ENCODE results near the gene SNX8.
A peak's percentile ranks its signal among the peaks of the same experiment; 100 is the strongest.

The SNX8 gene

GRCh38 chr7:2279896-2280295 lies 34.3 kb downstream of the SNX8 start:
- Histone ChIP-seq H3K4me3 (ENCODE audit: insufficient read length, low read depth) (no peak overlapping the region), H3K36me3 (ENCODE audit: insufficient read depth, insufficient read length, low read length) (peaks cover 20% of the 10 kb centered on the region), H3K9me3 (ENCODE audit: insufficient read depth, low read length) (no peaks in the 10 kb centered on the region), H3K9ac (ENCODE audit: insufficient read length, low read depth) (no peak overlapping the region), H3K4me1 (ENCODE audit: insufficient read depth, insufficient read length) (peaks cover 15% of the 10 kb centered on the region), H3K27me3 (ENCODE audit: insufficient read depth, insufficient read length) (no peaks in the 10 kb centered on the region)
- no peak for DNase-seq (ENCODE audit: low read depth, low spot score)
- TF ChIP-seq SUZ12 (IDR thresholded peaks at IDR 0.05; ENCODE audit: extremely low read depth, insufficient read depth, insufficient read length) (no peak), YY1 (IDR thresholded peaks at IDR 0.05; ENCODE audit: insufficient read depth, insufficient read length) (no peak)

- peaks cover 32% of the 10 kb centered on the region for H3K36me3 ChIP-seq (ENCODE audit: insufficient read depth, insufficient read length, low read length)
- no peak overlapping the region for H3K4me3 ChIP-seq (ENCODE audit: insufficient read length, low read depth)
- DNase-seq (ENCODE audit: low read depth, low spot score), result no peak
- H3K4me1 ChIP-seq (ENCODE audit: insufficient read depth, insufficient read length), result peaks cover 11% of the 10 kb centered on the region
- TF ChIP-seq SUZ12 (IDR thresholded peaks at IDR 0.05; ENCODE audit: extremely low read depth, insufficient read depth, insufficient read length) (no peak), YY1 (IDR thresholded peaks at IDR 0.05; ENCODE audit: insufficient read depth, insufficient read length) (no peak), ZNF274 (IDR thresholded peaks at IDR 0.05; ENCODE audit: low read depth, low read length) (no peak)
- no peak overlapping the region for H3K9ac ChIP-seq (ENCODE audit: insufficient read length, low read depth)
- H3K27me3 ChIP-seq (ENCODE audit: insufficient read depth, insufficient read length), result no peaks in the 10 kb centered on the region
- H3K9me3 ChIP-seq (ENCODE audit: insufficient read depth, low read length), result no peaks in the 10 kb centered on the region
Measured at GRCh38 chr7:2278026-2278425, 36.2 kb downstream of the SNX8 start.

GRCh38 chr7:2276107-2276506 lies 38.1 kb downstream of the SNX8 start:
- Histone ChIP-seq H3K4me1 (ENCODE audit: insufficient read depth, insufficient read length) (peaks cover 12% of the 10 kb centered on the region), H3K4me3 (ENCODE audit: insufficient read length, low read depth) (no peak overlapping the region), H3K9me3 (ENCODE audit: insufficient read depth, low read length) (no peaks in the 10 kb centered on the region), H3K9ac (ENCODE audit: insufficient read length, low read depth) (no peak overlapping the region), H3K27me3 (ENCODE audit: insufficient read depth, insufficient read length) (no peaks in the 10 kb centered on the region), H3K36me3 (ENCODE audit: insufficient read depth, insufficient read length, low read length) (peaks cover 42% of the 10 kb centered on the region)
- TF ChIP-seq ZNF274 (IDR thresholded peaks at IDR 0.05; ENCODE audit: low read depth, low read length) (no peak), YY1 (IDR thresholded peaks at IDR 0.05; ENCODE audit: insufficient read depth, insufficient read length) (no peak), SUZ12 (IDR thresholded peaks at IDR 0.05; ENCODE audit: extremely low read depth, insufficient read depth, insufficient read length) (no peak)
- DNase-seq (ENCODE audit: low read depth, low spot score), result no peak

GRCh38 chr7:2275101-2275500 lies 39.1 kb downstream of the SNX8 start:
- TF ChIP-seq YY1 (IDR thresholded peaks at IDR 0.05; ENCODE audit: insufficient read depth, insufficient read length), result no peak
- TF ChIP-seq SUZ12 (IDR thresholded peaks at IDR 0.05; ENCODE audit: extremely low read depth, insufficient read depth, insufficient read length), result no peak
- TF ChIP-seq ZNF274 (IDR thresholded peaks at IDR 0.05; ENCODE audit: low read depth, low read length), result no peak

GRCh38 chr7:2274666-2275065 lies 39.6 kb downstream of the SNX8 start:
- Histone ChIP-seq H3K9me3 (ENCODE audit: insufficient read depth, low read length) (no peaks in the 10 kb centered on the region), H3K27me3 (ENCODE audit: insufficient read depth, insufficient read length) (no peaks in the 10 kb centered on the region), H3K36me3 (ENCODE audit: insufficient read depth, insufficient read length, low read length) (peaks cover 43% of the 10 kb centered on the region), H3K4me3 (ENCODE audit: insufficient read length, low read depth) (no peak overlapping the region), H3K4me1 (ENCODE audit: insufficient read depth, insufficient read length) (peaks cover 21% of the 10 kb centered on the region), H3K9ac (ENCODE audit: insufficient read length, low read depth) (peak overlapping the region; percentile 61)
- no peak for DNase-seq (ENCODE audit: low read depth, low spot score)
- no peak for TF ChIP-seq SUZ12 (IDR thresholded peaks at IDR 0.05; ENCODE audit: extremely low read depth, insufficient read depth, insufficient read length)
- no peak for TF ChIP-seq ZNF274 (IDR thresholded peaks at IDR 0.05; ENCODE audit: low read depth, low read length)
- no peak for TF ChIP-seq YY1 (IDR thresholded peaks at IDR 0.05; ENCODE audit: insufficient read depth, insufficient read length)

More at GRCh38 chr7:2275101-2275500, 39.1 kb downstream of the SNX8 start:
- H3K4me1 ChIP-seq (ENCODE audit: insufficient read depth, insufficient read length), result peaks cover 21% of the 10 kb centered on the region
- H3K36me3 ChIP-seq (ENCODE audit: insufficient read depth, insufficient read length, low read length), result peaks cover 43% of the 10 kb centered on the region
- no peaks in the 10 kb centered on the region for H3K9me3 ChIP-seq (ENCODE audit: insufficient read depth, low read length)
- H3K9ac ChIP-seq (ENCODE audit: insufficient read length, low read depth), result no peak overlapping the region
- DNase-seq (ENCODE audit: low read depth, low spot score), result no peak
- no peaks in the 10 kb centered on the region for H3K27me3 ChIP-seq (ENCODE audit: insufficient read depth, insufficient read length)
- no peak overlapping the region for H3K4me3 ChIP-seq (ENCODE audit: insufficient read length, low read depth)

GRCh38 chr7:2273866-2274265 lies 40.4 kb downstream of the SNX8 start:
- H3K9ac ChIP-seq (ENCODE audit: insufficient read length, low read depth), result peak overlapping the region; percentile 61
- TF ChIP-seq YY1 (IDR thresholded peaks at IDR 0.05; ENCODE audit: insufficient read depth, insufficient read length), result no peak
- H3K4me1 ChIP-seq (ENCODE audit: insufficient read depth, insufficient read length), result peaks cover 21% of the 10 kb centered on the region
- no peaks in the 10 kb centered on the region for H3K27me3 ChIP-seq (ENCODE audit: insufficient read depth, insufficient read length)
- H3K9me3 ChIP-seq (ENCODE audit: insufficient read depth, low read length), result no peaks in the 10 kb centered on the region
- H3K36me3 ChIP-seq (ENCODE audit: insufficient read depth, insufficient read length, low read length), result peaks cover 43% of the 10 kb centered on the region
- DNase-seq (ENCODE audit: low read depth, low spot score), result no peak
- no peak overlapping the region for H3K4me3 ChIP-seq (ENCODE audit: insufficient read length, low read depth)

- Histone ChIP-seq H3K9ac (ENCODE audit: insufficient read length, low read depth) (peak overlapping the region; percentile 26), H3K4me1 (ENCODE audit: insufficient read depth, insufficient read length) (peaks cover 19% of the 10 kb centered on the region), H3K9me3 (ENCODE audit: insufficient read depth, low read length) (peaks cover 4% of the 10 kb centered on the region; the same call in 1 of the 2 replicates), H3K36me3 (ENCODE audit: insufficient read depth, insufficient read length, low read length) (peaks cover 36% of the 10 kb centered on the region), H3K27me3 (ENCODE audit: insufficient read depth, insufficient read length) (no peaks in the 10 kb centered on the region), H3K4me3 (ENCODE audit: insufficient read length, low read depth) (no peak overlapping the region)
- TF ChIP-seq ZNF274 (IDR thresholded peaks at IDR 0.05; ENCODE audit: low read depth, low read length) (no peak), SUZ12 (IDR thresholded peaks at IDR 0.05; ENCODE audit: extremely low read depth, insufficient read depth, insufficient read length) (no peak), YY1 (IDR thresholded peaks at IDR 0.05; ENCODE audit: insufficient read depth, insufficient read length) (no peak)
- no peak for DNase-seq (ENCODE audit: low read depth, low spot score)
Measured at GRCh38 chr7:2272031-2272430, 42.2 kb downstream of the SNX8 start.

All from NT2/D1 (cell line).